GM18502 (cell line): ENCODE results near the gene CLCN6.
"Not testable (repeated sequence)": the region's sequence is repeated elsewhere in the genome, so short reads cannot be mapped to it uniquely, and the experiment has no call there.

Source experiments
- ATAC-seq: cut with Tn5 transposase; IDR thresholded peaks from one replicate; pipeline ENCODE4 v1.9.1; 2021; ENCODE audit warnings: mild to moderate bottlenecking; ENCODE audit not compliant: unreplicated experiment, poor library complexity

The CLCN6 gene

DNA sequence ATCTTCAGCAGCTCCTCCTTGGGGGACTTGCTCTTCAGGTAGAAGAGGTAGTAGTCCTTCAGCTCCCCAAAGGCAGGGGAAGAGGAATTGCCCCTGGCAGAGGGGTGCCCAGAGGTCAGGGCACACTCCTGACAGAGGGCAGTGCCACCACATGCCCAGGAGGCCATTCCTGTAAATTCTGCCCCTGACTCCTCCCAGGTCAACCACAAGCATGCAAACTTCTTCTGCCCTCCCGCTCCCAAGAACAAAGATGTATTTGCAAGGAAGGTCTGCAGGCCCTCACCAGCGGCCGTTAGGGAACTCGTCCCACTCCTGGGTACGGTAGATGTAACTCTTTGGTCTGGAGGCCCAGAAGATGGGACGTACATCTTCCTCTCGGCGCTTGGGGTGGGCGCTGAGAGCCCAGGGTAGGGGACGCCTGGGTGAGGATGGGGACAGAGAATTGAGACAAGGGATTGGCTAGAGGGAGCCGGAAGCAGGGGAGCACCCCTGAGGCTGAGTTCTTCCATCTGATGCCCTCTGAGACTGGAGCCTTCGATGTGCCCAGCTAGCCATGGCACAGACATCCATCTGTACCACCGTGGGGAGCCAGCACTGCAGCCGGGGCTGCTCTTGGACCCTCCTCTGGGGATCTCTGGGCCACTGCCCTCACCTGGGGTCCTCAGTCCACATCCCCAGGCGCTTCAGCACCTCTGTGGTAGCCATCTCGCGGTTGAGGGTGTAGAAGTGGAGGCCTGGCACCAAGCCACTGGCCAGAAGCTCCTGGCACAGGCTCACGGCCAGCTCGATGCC is 11.3 kb upstream of the CLCN6 start:
- no peak for ATAC-seq

- no peak for ATAC-seq
These were observed 10.6 kb upstream of the CLCN6 start for GRCh38 chr1:11795238-11795890.

GRCh38 chr1:11796036-11796828 is 9.8 kb upstream of the CLCN6 start:
- no peak for ATAC-seq

DNA sequence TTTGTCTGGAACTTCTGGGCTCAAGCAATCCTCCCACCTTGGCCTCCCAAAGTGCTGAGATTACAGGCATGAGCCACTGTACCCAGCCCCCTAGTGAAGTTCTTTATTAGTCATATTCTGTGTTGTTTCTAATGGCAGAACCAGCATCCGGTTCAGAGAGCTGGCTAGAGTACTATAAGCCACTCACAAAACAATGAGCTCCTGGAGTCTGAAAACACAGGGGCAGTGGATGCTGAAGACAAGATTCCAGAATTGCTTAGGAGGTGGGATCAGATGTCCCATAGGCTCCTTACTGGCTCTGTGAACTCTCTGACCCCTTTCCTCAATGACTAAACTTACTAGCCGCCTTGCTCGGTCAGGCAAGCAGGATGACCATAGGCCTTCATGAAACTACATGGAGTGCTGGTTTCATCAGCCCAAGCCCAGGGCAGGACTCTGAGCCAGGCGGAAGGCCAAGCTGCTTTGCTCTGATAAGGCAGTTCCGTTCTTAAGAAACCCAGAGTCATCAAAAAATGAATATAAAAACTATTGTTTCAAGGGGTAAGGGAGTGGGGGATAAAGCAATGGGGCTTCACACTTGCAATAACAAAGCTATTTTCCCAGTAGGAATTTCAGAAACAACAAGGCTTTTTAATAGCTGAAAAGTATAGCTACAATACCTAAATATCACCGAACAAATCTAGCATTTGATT is 8.3 kb upstream of the CLCN6 start:
- ATAC-seq = no peak

- ATAC-seq = no peak
These were observed 6.9 kb upstream of the CLCN6 start for GRCh38 chr1:11799099-11799498.

DNA sequence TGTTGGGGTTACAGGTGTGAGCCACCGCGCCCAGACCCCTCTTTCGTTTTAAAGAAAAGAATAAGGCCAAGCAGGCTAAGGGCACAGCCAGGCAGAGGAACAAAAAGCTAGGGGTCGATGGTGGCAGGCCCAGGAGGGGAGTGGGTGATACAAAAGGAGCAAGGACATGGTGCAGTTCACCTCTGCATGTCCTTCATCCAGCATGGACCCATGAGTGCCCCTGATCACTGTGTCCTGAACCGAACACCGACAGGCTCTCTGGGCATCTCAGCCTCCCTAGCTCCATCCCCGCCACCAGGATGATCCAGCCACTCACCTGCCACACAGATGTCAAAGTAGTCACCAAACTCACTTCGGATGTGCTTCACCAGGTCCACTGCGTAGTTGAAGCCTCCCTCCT is 6.1 kb upstream of the CLCN6 start:
- no peak for ATAC-seq

- ATAC-seq = no peak
These were observed 5.6 kb upstream of the CLCN6 start for GRCh38 chr1:11800391-11800755.

DNA sequence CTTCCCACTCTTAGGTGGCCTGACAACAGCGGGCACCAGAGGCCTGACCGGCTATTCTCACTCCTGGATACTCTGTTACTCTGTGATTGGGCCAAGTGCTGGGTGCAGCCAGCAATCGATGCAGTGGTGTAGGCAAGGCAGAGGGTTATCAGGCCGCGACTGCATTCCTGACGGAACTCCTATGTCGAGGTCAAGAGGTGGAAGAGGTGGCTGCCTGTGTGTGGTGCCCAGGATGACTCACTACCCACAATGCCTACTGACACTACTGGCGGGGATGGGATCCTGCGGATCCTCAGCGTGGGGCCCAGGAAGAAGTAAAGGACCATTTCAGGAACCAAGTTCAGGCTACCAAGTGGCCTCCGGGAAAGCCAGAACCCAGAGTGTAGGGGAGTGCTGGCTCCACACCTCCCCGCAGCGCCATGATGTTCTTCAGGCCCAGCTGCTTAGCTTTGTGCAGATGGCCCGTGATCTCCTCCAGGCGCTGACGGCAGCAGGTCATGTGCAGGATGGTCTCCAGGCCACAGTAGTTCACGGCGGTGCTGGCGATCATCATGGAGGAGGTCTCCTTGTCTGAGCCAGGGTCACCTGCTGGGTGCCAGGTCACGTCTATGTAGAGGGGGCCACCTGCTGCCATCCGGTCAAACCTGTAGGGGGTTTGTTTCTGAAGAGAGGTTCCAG is 5.1 kb upstream of the CLCN6 start:
- ATAC-seq = no peak

DNA sequence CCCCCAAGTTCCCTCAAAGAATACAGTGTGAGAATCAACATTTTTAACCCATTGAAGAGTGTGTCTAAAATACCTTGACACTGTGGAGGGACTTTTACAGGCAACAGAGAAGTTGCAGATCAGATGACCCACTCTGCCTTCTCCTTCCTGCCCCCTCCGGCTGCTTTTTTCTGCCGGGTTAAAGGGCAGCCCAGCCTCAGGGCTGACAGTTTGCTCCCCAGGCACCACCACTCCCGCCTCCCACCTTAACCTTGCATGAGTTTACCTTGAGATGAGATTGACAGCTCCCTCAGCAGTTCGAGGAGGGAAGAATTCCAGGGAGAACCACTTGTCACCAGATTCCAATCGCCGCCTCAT is 3.4 kb upstream of the CLCN6 start:
- no peak for ATAC-seq

DNA sequence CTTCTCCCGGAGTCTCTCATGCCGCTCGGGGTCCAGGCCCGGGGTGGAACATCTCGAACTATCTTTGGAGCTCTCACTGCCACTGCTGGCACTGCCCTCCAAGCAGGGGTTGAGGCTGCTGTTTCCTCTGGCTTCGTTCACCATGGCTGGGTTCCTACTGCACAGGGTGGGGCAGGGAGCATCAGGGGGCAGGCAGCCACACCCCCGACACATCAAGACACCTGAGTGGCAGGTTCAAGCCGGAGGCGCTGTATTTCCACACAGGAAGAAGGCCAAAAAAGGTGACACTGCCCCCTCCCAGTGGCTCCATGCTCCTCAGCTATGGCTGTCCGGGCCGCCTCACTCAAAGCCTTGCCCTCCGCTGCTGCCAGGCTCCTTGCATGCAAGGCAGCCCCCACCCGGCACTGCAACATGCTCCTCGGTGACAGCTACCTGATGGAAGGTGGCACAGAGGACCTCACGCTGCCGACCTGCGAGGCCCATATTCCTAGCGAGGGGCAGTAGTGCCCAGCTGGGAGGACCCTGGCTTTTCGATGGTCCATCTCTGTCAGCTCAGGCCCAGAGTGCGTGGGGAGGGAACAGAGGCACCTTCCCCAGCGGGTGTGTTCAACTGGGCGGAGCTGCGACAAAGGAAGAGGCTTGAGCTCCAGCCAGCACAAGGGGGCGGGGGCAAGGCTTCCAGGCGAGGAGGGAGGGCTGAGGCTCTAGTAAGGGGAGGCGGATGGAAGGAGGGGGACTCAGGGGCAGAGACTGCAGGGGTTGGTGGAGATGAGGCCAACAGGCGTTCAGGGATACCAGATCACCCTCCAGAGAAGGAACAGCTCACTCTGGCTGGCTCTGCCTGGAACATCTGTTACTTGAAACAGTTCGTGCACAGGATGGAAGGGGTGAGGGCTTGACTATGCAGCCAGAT is 2.8 kb upstream of the CLCN6 start:
- no peak for ATAC-seq

DNA sequence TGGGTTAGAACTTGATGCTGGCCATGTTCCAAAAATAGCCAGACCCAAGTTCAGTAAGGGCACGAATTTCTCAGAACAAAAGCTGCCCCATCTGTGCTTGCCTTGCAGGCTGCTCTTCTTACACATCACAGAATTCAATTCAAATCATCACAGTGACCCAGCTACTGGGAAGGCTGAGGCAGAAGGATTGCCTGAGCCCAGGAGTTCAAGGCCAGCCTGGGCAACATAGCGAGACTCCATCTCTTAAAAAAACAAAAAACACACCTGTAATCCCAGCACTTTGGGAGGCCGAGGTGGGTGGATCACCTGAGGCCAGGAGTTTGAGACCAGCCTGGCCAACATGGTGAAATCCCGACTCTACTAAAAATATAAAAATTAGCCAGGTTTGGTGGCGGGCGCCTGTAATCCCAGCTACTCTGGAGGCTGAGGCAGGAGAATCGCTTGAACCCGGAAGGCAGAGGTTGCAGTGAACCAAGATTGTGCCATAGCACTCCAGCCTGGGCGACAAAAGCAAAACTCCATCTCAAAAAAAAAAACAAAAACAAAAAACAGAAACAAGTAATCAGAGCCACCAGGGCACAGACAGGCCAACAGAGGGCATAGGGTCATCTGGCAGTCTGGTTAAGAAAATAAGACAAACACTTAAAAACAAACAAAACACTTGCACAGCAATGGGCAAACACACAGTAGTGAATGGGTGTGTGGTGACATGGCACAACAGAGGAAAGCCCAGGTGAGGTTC is 1.9 kb upstream of the CLCN6 start:
- not testable (repeated sequence) for ATAC-seq

GRCh38 chr1:11804666-11805421 is 1.1 kb upstream of the CLCN6 start:
- ATAC-seq = no peak

- peak; percentile 55 for ATAC-seq
These were observed 431 bp downstream of the CLCN6 start for GRCh38 chr1:11806307-11806936.

- no peak for ATAC-seq
These were observed 1.1 kb downstream of the CLCN6 start for GRCh38 chr1:11807133-11807532.

- ATAC-seq = no peak
These were observed 7.0 kb downstream of the CLCN6 start for GRCh38 chr1:11813021-11813420.

GRCh38 chr1:11817192-11817591 is 11.2 kb downstream of the CLCN6 start:
- no peak for ATAC-seq

DNA sequence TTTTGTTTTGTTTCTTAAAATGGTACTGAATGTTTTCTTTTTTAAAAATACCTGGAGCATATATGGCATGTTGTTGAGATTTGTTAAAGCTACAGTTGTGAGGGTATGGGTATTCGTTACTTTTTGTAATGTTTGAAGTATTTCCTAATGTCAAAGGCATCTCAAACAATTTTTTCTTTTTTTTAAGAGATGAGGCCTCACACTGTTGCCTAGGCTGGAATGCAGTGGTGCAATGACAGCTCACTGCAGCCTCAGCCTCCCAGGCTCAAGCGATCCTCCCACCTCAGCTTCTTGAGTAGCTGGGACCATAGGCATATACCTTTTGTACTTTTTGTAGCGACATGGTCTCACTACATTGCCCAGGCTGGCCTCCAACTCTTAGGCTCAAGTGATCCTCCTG is 16.1 kb downstream of the CLCN6 start:
- ATAC-seq = no peak
